WTC11 (cell line): ENCODE data around the gene GLYATL3. TPM values are rescaled to one million over a fixed set of nuclear protein-coding genes. Genes with fewer than 3 reads are reported as not detected.

Experiments used
- ATAC-seq: fragments of 200-7000 bp; cut with Tn5 transposase; 2 replicates; pipeline ENCODE4 v1.10.0; 2021; ENCODE audit warnings: mild to moderate bottlenecking, moderate library complexity
- CTCF ChIA-PET: fragments of 300-600 bp; sonication (Branson Sonifier 250); formaldehyde crosslinking; loops from one replicate; lab custom pipeline; 2021; ENCODE audit warnings: antibody characterized with exemption; lab: Charles Lee
- POLR2A ChIA-PET: fragments of 350-600 bp; sonication (Branson Sonifier 250); formaldehyde crosslinking; loops from one replicate; lab custom pipeline; 2021; ENCODE audit warnings: antibody characterized with exemption; lab: Charles Lee
- DNase-seq: peaks from one replicate; pipeline ENCODE4 v3.0.0; 2021; ENCODE audit warnings: low spot score
- H3K27ac Mint-ChIP-seq: 2 replicates; pipeline ENCODE4 v1.8.0; 2021; ENCODE audit warnings: mixed read lengths
- H3K27me3 Mint-ChIP-seq: 2 replicates; pipeline ENCODE4 v1.8.0; 2021; ENCODE audit warnings: low read depth, mild to moderate bottlenecking, moderate library complexity, mixed read lengths
- H3K36me3 Mint-ChIP-seq: 2 replicates; pipeline ENCODE4 v1.8.0; 2021; ENCODE audit warnings: mixed read lengths
- H3K4me1 Mint-ChIP-seq: 2 replicates; pipeline ENCODE4 v1.8.0; 2022; ENCODE audit warnings: mixed read lengths
- H3K4me3 Mint-ChIP-seq: 2 replicates; pipeline ENCODE4 v1.8.0; 2021; ENCODE audit warnings: mild to moderate bottlenecking, moderate library complexity, mixed read lengths
- H3K9me3 Mint-ChIP-seq: 2 replicates; pipeline ENCODE4 v1.8.0; 2021; ENCODE audit warnings: mixed read lengths
- ATF1 ChIP-seq: sonication (generic); formaldehyde crosslinking; IDR thresholded peaks from 2 replicates; pipeline ENCODE4 v1.8.1; 2023; ENCODE audit warnings: mild to moderate bottlenecking, moderate library complexity, missing genetic modification reagents
- CREB1 ChIP-seq: sonication (generic); formaldehyde crosslinking; IDR thresholded peaks from 2 replicates; pipeline ENCODE4 v1.8.0; 2023; ENCODE audit warnings: mild to moderate bottlenecking, missing genetic modification reagents
- CREM ChIP-seq: sonication (generic); formaldehyde crosslinking; IDR thresholded peaks from 2 replicates; pipeline ENCODE4 v1.8.1; 2022; ENCODE audit warnings: mild to moderate bottlenecking, missing genetic modification reagents, moderate library complexity
- ELF4 ChIP-seq: sonication (generic); formaldehyde crosslinking; IDR thresholded peaks from 2 replicates; pipeline ENCODE4 v1.8.1; 2022; ENCODE audit warnings: low read depth, mild to moderate bottlenecking, moderate library complexity, missing genetic modification reagents
- GABPB1 ChIP-seq: sonication (generic); formaldehyde crosslinking; IDR thresholded peaks from 2 replicates; pipeline ENCODE4 v1.8.1; 2023; ENCODE audit warnings: mild to moderate bottlenecking, missing genetic modification reagents
- GTF2I ChIP-seq: fragments of 250-450 bp; sonication (Bioruptor Pico); conservative IDR thresholded peaks from 2 replicates; pipeline ENCODE4 v1.4.0; 2021; ENCODE audit warnings: mild to moderate bottlenecking
- NR1H2 ChIP-seq: sonication (generic); formaldehyde crosslinking; IDR thresholded peaks from 2 replicates; pipeline ENCODE4 v1.9.0; 2021; ENCODE audit warnings: mild to moderate bottlenecking, moderate library complexity, missing genetic modification reagents
- OVOL2 ChIP-seq: fragments of 250-450 bp; sonication (Bioruptor Pico); IDR thresholded peaks from 2 replicates; pipeline ENCODE4 v1.9.0; 2021; ENCODE audit warnings: mild to moderate bottlenecking, borderline replicate concordance
- SMAD3 ChIP-seq: sonication (generic); formaldehyde crosslinking; IDR thresholded peaks from 2 replicates; pipeline ENCODE4 v1.8.0; 2022; ENCODE audit warnings: missing genetic modification reagents, mild to moderate bottlenecking, borderline replicate concordance
- SMAD4 ChIP-seq: sonication (generic); formaldehyde crosslinking; IDR thresholded peaks from 2 replicates; pipeline ENCODE4 v1.8.0; 2022; ENCODE audit warnings: mild to moderate bottlenecking, missing genetic modification reagents
- SOX15 ChIP-seq: fragments of 250-450 bp; sonication (Bioruptor Pico); IDR thresholded peaks from 2 replicates; pipeline ENCODE4 v1.9.0; 2021; ENCODE audit warnings: mild to moderate bottlenecking
- TEAD4 ChIP-seq: sonication (generic); formaldehyde crosslinking; IDR thresholded peaks from 2 replicates; pipeline ENCODE4 v1.8.0; 2022; ENCODE audit warnings: mild to moderate bottlenecking, missing genetic modification reagents
- ZNF121 ChIP-seq: sonication (generic); formaldehyde crosslinking; IDR thresholded peaks from 2 replicates; pipeline ENCODE4 v1.8.0; 2023; ENCODE audit warnings: missing genetic modification reagents
- ZNF219 ChIP-seq: sonication (generic); formaldehyde crosslinking; IDR thresholded peaks from 2 replicates; pipeline ENCODE4 v1.8.0; 2023; ENCODE audit warnings: missing genetic modification reagents, mild to moderate bottlenecking, borderline replicate concordance
- ZNF232 ChIP-seq: sonication (generic); formaldehyde crosslinking; IDR thresholded peaks from 2 replicates; pipeline ENCODE4 v1.8.0; 2022; ENCODE audit warnings: mild to moderate bottlenecking, missing genetic modification reagents
- total RNA-seq: library from RNA; stranded (reverse); gene quantifications from 3 replicates; pipeline ENCODE4 v1.2.3, GENCODE V29; 2021
- TF ChIP-seq, protein P1 (sequence below): fragments of 250-450 bp; sonication (Bioruptor Pico); IDR thresholded peaks from 2 replicates; pipeline ENCODE4 v1.9.0; 2021; ENCODE audit warnings: mild to moderate bottlenecking
- TF ChIP-seq, protein P2 (sequence below): sonication (generic); formaldehyde crosslinking; conservative IDR thresholded peaks from 2 replicates; pipeline ENCODE4 v1.8.1; 2022; ENCODE audit warnings: mild to moderate bottlenecking, missing genetic modification reagents
- TF ChIP-seq, protein P3 (sequence below): sonication (generic); formaldehyde crosslinking; IDR thresholded peaks from 2 replicates; pipeline ENCODE4 v1.8.1; 2023; ENCODE audit warnings: mild to moderate bottlenecking, missing genetic modification reagents
- TF ChIP-seq, protein P4 (sequence below): sonication (generic); formaldehyde crosslinking; IDR thresholded peaks from 2 replicates; pipeline ENCODE4 v1.8.0; 2023; ENCODE audit warnings: missing genetic modification reagents
- TF ChIP-seq, protein P5 (sequence below): sonication (generic); formaldehyde crosslinking; conservative IDR thresholded peaks from 2 replicates; pipeline ENCODE4 v1.8.1; 2023; ENCODE audit warnings: mild to moderate bottlenecking, low read depth, missing genetic modification reagents, moderate library complexity
- TF ChIP-seq, protein P6 (sequence below): sonication (generic); formaldehyde crosslinking; IDR thresholded peaks from 2 replicates; pipeline ENCODE4 v1.8.1; 2022; ENCODE audit warnings: low read depth, missing genetic modification reagents, borderline replicate concordance
- TF ChIP-seq, protein P7 (sequence below): sonication (generic); formaldehyde crosslinking; IDR thresholded peaks from 2 replicates; pipeline ENCODE4 v1.8.1; 2022; ENCODE audit warnings: mild to moderate bottlenecking, missing genetic modification reagents, moderate library complexity, borderline replicate concordance

The GLYATL3 gene
- total RNA-seq, 1 experiment from 2014 or later = not detected

DNA sequence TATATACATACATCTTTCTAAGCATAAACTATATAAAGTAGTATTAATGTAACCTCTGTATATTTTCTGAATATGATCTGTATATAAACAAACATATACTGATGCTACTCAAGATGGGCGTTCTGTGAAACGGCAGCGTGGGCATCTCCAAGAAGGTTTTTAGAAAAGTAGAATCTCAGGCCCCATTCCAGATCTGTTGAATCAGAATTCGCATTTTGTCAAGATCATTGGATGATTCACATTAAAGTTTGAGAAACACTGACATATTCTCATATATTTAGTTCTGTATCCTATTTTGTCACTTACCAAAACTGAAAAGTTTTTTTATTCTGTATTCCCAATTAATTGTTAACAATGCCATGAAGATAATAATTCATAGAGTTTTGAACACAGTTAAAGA is 56.2 kb downstream of the GLYATL3 start (continued):
- TF ChIP-seq TEAD4 (CRISPR knock-in tag) = no peak
- TF ChIP-seq, all 79 proteins: peak for 0

DNA sequence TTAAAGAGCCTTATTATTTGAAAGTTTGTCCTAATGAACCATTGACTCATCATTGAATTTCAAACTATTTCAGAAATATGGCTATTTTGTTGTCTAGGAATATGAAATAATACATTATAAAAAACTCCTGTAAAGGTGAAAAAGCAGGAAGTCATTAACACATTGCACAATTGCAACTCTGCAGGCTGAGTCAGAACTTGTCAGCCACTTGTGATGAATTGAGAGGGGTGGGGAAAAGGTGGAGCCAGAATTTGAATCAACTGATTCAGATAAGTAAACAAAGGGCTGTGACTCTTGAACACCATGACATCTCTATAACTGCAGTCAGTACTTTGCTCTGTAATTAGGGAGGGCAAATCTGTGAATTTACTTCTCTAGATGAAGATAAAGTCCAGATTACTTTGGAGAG is 56.7 kb downstream of the GLYATL3 start:
- Mint-ChIP-seq H3K36me3 (peaks cover 27% of the 10 kb centered on the region), H3K4me1 (peaks cover 40% of the 10 kb centered on the region), H3K4me3 (no peak overlapping the region), H3K27me3 (peaks cover 96% of the 10 kb centered on the region), H3K9me3 (no peaks in the 10 kb centered on the region), H3K27ac (no peak overlapping the region)
- ATAC-seq = no peak
- TF ChIP-seq SMAD3 (CRISPR knock-in tag) = no peak
- peak; percentile 31; the same call in 1 of the 2 replicates for TF ChIP-seq GABPB1
- DNase-seq = no peak
- ChIA-PET POLR2A (no interaction called here), CTCF (no interaction called here)

DNA sequence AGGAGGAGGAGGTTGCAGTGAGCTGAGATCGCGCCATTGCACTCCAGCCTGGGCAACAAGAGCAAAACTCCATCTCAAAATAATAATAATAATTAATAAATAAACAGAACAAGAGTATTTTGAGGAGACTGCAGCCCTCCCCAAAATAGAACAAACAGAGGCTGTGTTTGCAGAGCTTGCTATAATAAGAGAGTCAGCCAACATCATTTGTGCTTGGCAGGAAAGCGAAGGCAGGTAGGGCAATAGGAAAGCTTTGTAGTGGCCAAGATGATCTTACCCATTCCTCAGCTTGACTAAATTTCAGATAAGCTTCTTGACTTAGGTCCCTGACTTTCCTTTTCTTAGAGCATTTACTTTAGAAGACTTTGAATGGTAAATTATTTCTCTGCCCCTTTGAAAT is 57.5 kb downstream of the GLYATL3 start:
- peaks cover 98% of the 10 kb centered on the region for H3K27me3 Mint-ChIP-seq
- POLR2A ChIA-PET = no interaction called here
- H3K4me3 Mint-ChIP-seq = no peak overlapping the region
- H3K4me1 Mint-ChIP-seq = peaks cover 35% of the 10 kb centered on the region
- CTCF ChIA-PET = interaction anchor here (0.7 kb wide), 1 partner anchor 9 kb away, joined by 3 read pairs; no protein-coding TSS in a partner anchor
- no peak overlapping the region for H3K27ac Mint-ChIP-seq
- H3K9me3 Mint-ChIP-seq = no peaks in the 10 kb centered on the region
- no peak for ATAC-seq
- TF ChIP-seq ELF4 (no peak), SMAD4 (CRISPR knock-in tag) (no peak), ATF1 (no peak), SOX15 (CRISPR knock-in tag) (no peak), TEAD4 (CRISPR knock-in tag) (no peak), ZNF232 (CRISPR knock-in tag) (no peak), OVOL2 (no peak), GABPB1 (no peak), CREM (CRISPR knock-in tag) (no peak)
- TF ChIP-seq, protein P1, sequence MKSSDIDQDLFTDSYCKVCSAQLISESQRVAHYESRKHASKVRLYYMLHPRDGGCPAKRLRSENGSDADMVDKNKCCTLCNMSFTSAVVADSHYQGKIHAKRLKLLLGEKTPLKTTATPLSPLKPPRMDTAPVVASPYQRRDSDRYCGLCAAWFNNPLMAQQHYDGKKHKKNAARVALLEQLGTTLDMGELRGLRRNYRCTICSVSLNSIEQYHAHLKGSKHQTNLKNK (CRISPR knock-in tag) = no peak
- TF ChIP-seq, protein P2, sequence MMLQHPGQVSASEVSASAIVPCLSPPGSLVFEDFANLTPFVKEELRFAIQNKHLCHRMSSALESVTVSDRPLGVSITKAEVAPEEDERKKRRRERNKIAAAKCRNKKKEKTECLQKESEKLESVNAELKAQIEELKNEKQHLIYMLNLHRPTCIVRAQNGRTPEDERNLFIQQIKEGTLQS (CRISPR knock-in tag) = no peak
- TF ChIP-seq, protein P3, sequence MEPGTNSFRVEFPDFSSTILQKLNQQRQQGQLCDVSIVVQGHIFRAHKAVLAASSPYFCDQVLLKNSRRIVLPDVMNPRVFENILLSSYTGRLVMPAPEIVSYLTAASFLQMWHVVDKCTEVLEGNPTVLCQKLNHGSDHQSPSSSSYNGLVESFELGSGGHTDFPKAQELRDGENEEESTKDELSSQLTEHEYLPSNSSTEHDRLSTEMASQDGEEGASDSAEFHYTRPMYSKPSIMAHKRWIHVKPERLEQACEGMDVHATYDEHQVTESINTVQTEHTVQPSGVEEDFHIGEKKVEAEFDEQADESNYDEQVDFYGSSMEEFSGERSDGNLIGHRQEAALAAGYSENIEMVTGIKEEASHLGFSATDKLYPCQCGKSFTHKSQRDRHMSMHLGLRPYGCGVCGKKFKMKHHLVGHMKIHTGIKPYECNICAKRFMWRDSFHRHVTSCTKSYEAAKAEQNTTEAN = no peak
- TF ChIP-seq, protein P4, sequence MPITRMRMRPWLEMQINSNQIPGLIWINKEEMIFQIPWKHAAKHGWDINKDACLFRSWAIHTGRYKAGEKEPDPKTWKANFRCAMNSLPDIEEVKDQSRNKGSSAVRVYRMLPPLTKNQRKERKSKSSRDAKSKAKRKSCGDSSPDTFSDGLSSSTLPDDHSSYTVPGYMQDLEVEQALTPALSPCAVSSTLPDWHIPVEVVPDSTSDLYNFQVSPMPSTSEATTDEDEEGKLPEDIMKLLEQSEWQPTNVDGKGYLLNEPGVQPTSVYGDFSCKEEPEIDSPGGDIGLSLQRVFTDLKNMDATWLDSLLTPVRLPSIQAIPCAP (CRISPR knock-in tag) = no peak
- TF ChIP-seq, protein P5, sequence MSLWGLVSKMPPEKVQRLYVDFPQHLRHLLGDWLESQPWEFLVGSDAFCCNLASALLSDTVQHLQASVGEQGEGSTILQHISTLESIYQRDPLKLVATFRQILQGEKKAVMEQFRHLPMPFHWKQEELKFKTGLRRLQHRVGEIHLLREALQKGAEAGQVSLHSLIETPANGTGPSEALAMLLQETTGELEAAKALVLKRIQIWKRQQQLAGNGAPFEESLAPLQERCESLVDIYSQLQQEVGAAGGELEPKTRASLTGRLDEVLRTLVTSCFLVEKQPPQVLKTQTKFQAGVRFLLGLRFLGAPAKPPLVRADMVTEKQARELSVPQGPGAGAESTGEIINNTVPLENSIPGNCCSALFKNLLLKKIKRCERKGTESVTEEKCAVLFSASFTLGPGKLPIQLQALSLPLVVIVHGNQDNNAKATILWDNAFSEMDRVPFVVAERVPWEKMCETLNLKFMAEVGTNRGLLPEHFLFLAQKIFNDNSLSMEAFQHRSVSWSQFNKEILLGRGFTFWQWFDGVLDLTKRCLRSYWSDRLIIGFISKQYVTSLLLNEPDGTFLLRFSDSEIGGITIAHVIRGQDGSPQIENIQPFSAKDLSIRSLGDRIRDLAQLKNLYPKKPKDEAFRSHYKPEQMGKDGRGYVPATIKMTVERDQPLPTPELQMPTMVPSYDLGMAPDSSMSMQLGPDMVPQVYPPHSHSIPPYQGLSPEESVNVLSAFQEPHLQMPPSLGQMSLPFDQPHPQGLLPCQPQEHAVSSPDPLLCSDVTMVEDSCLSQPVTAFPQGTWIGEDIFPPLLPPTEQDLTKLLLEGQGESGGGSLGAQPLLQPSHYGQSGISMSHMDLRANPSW (CRISPR knock-in tag) = no peak
- TF ChIP-seq, all 79 proteins: peak for 0
- no peak for DNase-seq
- peaks cover 27% of the 10 kb centered on the region for H3K36me3 Mint-ChIP-seq

DNA sequence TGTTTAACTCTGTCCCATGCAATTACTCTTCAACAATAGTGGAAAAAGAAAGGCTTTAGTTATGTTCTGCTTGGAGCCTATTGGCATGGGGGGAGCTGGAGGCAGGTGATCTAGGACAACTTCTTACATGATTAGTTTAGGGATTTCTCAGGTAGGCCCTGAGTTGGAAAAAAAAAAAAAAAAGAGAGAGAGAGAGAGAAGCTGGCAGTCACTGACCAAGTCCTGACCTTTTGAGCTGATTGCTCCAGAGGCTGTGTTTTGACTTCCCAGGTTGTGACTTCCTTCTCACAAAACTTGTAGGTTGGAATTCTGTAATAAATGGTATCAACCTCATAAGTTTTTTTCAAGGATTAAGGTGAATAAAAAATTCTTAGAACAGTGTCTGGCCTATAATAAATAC is 58.5 kb downstream of the GLYATL3 start:
- Mint-ChIP-seq H3K27me3 (peaks cover 94% of the 10 kb centered on the region), H3K4me3 (no peak overlapping the region), H3K36me3 (peaks cover 27% of the 10 kb centered on the region), H3K27ac (no peak overlapping the region), H3K4me1 (peaks cover 24% of the 10 kb centered on the region), H3K9me3 (no peaks in the 10 kb centered on the region)
- ATAC-seq (no peak), DNase-seq (no peak)
- CTCF ChIA-PET = no interaction called here
- POLR2A ChIA-PET = interaction anchor here (1.1 kb wide), 1 partner anchor 16 kb away, joined by 6 read pairs; no protein-coding TSS in a partner anchor
- no peak for TF ChIP-seq NR1H2 (CRISPR knock-in tag)
- no peak for TF ChIP-seq CREB1 (CRISPR knock-in tag)
- no peak for TF ChIP-seq ATF1
- TF ChIP-seq, protein P4 (CRISPR knock-in tag) = no peak
- TF ChIP-seq, protein P6, sequence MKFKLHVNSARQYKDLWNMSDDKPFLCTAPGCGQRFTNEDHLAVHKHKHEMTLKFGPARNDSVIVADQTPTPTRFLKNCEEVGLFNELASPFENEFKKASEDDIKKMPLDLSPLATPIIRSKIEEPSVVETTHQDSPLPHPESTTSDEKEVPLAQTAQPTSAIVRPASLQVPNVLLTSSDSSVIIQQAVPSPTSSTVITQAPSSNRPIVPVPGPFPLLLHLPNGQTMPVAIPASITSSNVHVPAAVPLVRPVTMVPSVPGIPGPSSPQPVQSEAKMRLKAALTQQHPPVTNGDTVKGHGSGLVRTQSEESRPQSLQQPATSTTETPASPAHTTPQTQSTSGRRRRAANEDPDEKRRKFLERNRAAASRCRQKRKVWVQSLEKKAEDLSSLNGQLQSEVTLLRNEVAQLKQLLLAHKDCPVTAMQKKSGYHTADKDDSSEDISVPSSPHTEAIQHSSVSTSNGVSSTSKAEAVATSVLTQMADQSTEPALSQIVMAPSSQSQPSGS (CRISPR knock-in tag) = no peak
- no peak for TF ChIP-seq ZNF219 (CRISPR knock-in tag)
- TF ChIP-seq, protein P7, sequence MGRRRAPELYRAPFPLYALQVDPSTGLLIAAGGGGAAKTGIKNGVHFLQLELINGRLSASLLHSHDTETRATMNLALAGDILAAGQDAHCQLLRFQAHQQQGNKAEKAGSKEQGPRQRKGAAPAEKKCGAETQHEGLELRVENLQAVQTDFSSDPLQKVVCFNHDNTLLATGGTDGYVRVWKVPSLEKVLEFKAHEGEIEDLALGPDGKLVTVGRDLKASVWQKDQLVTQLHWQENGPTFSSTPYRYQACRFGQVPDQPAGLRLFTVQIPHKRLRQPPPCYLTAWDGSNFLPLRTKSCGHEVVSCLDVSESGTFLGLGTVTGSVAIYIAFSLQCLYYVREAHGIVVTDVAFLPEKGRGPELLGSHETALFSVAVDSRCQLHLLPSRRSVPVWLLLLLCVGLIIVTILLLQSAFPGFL (CRISPR knock-in tag) = no peak
- no peak for TF ChIP-seq GTF2I (CRISPR knock-in tag)
- no peak for TF ChIP-seq ZNF121 (CRISPR knock-in tag)
